COLO668 (cell line): ENCODE data around the gene USP31.

ENCODE experiments used
- DNase-seq: peaks from one replicate; lab custom pipeline; 2025; ENCODE audit not compliant: unreplicated experiment; lab: John Stamatoyannopoulos, UW

USP31 gene

GRCh38 chr16:23149267-23149992 is at the start of gene USP31:
Gene USP31 (minus strand): TSS chr16:23149452. CDS start chr16:23149270, 182 bp downstream.
- DNase-seq, result peak; percentile 98

- DNase-seq, result no peak
These were observed 47.3 kb upstream of the USP31 start for GRCh38 chr16:23196539-23196938.

GRCh38 chr16:23195366-23195978 is 46.2 kb upstream of the USP31 start:
- DNase-seq, result no peak

- DNase-seq, result no peak
These were observed 45.4 kb upstream of the USP31 start for GRCh38 chr16:23194497-23195221.

GRCh38 chr16:23188911-23189310 is 39.7 kb upstream of the USP31 start:
- DNase-seq, result no peak

- no peak for DNase-seq
These were observed 38.1 kb upstream of the USP31 start for GRCh38 chr16:23187341-23187740.

- no peak for DNase-seq
These were observed 36.9 kb upstream of the USP31 start for GRCh38 chr16:23186171-23186570.

GRCh38 chr16:23185656-23186055 is 36.4 kb upstream of the USP31 start:
- no peak for DNase-seq

GRCh38 chr16:23183543-23183862 is 34.3 kb upstream of the USP31 start:
- no peak for DNase-seq

GRCh38 chr16:23182679-23183542 is 33.7 kb upstream of the USP31 start, which contains the start of gene SCNN1G:
Gene SCNN1G (plus strand): TSS chr16:23182745. CDS start chr16:23186272, 3,527 bp downstream.
- peak; percentile 51 for DNase-seq

- DNase-seq, result peak; percentile 95
These were observed 33.0 kb upstream of the USP31 start for GRCh38 chr16:23182206-23182678.

GRCh38 chr16:23181506-23181905 is 32.3 kb upstream of the USP31 start:
- no peak for DNase-seq

GRCh38 chr16:23175651-23176050 is 26.4 kb upstream of the USP31 start:
- DNase-seq, result no peak

- DNase-seq, result no peak
These were observed 25.4 kb upstream of the USP31 start for GRCh38 chr16:23174622-23175021.

- no peak for DNase-seq
These were observed 23.7 kb upstream of the USP31 start for GRCh38 chr16:23172994-23173393.

- no peak for DNase-seq
These were observed 23.3 kb upstream of the USP31 start for GRCh38 chr16:23172583-23172982.

GRCh38 chr16:23164736-23165135 is 15.5 kb upstream of the USP31 start:
- no peak for DNase-seq

- no peak for DNase-seq
These were observed 14.7 kb upstream of the USP31 start for GRCh38 chr16:23163921-23164320.

- DNase-seq, result no peak
These were observed 11.3 kb upstream of the USP31 start for GRCh38 chr16:23160574-23160973.

- no peak for DNase-seq
These were observed 10.8 kb upstream of the USP31 start for GRCh38 chr16:23160082-23160481.

GRCh38 chr16:23158114-23158513 is 8.9 kb upstream of the USP31 start:
- DNase-seq, result no peak
